Tibial artery (tissue), 4 donors: ENCODE measurements around the gene CATSPER2.
"Not testable (repeated sequence)": the region's sequence is repeated elsewhere in the genome, so short reads cannot be mapped to it uniquely, and the experiment has no call there.

Experiments used
- DNase-seq, 2 donors: peaks; one replicate each; pipeline ENCODE4 v3.0.0-alpha.2; 2019
- H3K27ac ChIP-seq, 2 donors: fragments of 200-600 bp; sonication (generic) in 1 of 2; 1 replicate in 1 of 2; 2 replicates in 1 of 2; pipeline ENCODE4 v1.5.1; 2018 to 2019; ENCODE audit warnings: mild to moderate bottlenecking in 1 of 2
- H3K27me3 ChIP-seq, 2 donors: fragments of 200-600 bp; sonication (generic) in 1 of 2; one replicate each; pipeline versions ENCODE4 v1.5.1 to v1.6.0; 2016 to 2019
- H3K36me3 ChIP-seq, 3 donors: fragments of 200-600 bp; sonication (generic) in 2 of 3; one replicate each; pipeline ENCODE4 v1.5.1; 2016 to 2019; ENCODE audit warnings: mild to moderate bottlenecking in 2 of 3
- H3K4me1 ChIP-seq, 4 donors: fragments of 200-600 bp; sonication (generic) in 2 of 4; 1 replicate in 3 of 4; 2 replicates in 1 of 4; pipeline ENCODE4 v1.5.1; 2016 to 2019
- H3K4me3 ChIP-seq, 2 donors: fragments of 200-600 bp; sonication (generic) in 1 of 2; 1 replicate in 1 of 2; 2 replicates in 1 of 2; pipeline ENCODE4 v1.5.1; 2018 to 2019; ENCODE audit warnings: mild to moderate bottlenecking in 2 of 2
- H3K9me3 ChIP-seq, 3 donors: fragments of 200-600 bp; sonication (generic) in 1 of 3; one replicate each; pipeline ENCODE4 v1.5.1; 2016 to 2019
- intact Hi-C: fragments of 100-400 bp; cut with DNase I; formaldehyde crosslinking; loops from one replicate; pipeline ENCODE4 v1.15.0; 2023; ENCODE audit warnings: low total_unique reads
- TF ChIP-seq, protein P1 (sequence below), 2 experiments: fragments of 200-600 bp in 1 of 2; fragments of 450-650 bp in 1 of 2; IDR thresholded peaks; one replicate each; pipeline ENCODE4 v1.5.1; 2017 to 2019; ENCODE audit warnings: antibody characterized with exemption in 2 of 2, mild to moderate bottlenecking in 1 of 2, moderate library complexity in 1 of 2

CATSPER2 gene

DNA sequence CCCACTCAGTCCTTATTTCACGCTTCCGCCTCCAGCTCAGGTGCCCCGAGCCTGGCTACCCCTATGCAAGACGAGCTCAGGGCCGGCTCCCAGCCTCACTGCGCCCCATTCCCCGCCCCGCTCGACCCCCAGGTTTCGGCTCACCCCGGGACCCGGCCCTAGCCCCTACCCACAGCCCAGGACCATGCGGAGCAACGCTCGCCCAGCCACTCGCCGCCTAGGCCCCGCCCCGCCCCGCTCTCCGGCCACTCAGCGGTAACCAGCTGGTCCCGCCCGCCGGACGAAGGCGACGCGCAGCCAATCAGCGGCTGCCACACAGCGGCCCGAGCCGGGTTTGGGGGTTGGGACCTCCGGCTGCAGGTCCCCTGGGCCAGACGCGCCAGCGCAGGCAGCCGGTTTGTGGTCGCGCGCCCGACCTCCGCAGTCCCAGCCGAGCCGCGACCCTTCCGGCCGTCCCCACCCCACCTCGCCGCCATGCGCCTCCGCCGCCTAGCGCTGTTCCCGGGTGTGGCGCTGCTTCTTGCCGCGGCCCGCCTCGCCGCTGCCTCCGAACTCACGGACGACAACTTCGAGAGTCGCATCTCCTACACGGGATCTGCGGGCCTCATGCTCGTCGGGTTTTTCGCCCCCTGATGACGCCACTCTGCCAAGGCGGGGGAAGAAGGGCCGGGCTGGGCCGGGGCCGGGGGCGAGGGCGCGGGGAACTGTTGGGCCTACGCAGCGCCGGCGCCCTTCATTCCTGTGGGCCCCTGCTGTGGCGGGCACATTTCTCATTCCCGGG lies at the start of gene CATSPER2:
TSS of gene CATSPER2 (minus strand) at position 196 of the 781 bp plus-strand sequence. CDS start 783 bp downstream, outside the sequence.
- DNase-seq: no peak
- Histone ChIP-seq H3K27me3 (no peaks in the 10 kb centered on the region), H3K36me3 (peaks cover 8 to 51% (median 18%) of the 10 kb centered on the region in 3 donors), H3K9me3 (no peaks in the 10 kb centered on the region), H3K27ac (no peak within 1 kb of the TSS), H3K4me3 (no peak within 1 kb of the TSS), H3K4me1 (no peaks in the 10 kb centered on the region)
- intact Hi-C loops: no loop called here
- TF ChIP-seq, protein P1, sequence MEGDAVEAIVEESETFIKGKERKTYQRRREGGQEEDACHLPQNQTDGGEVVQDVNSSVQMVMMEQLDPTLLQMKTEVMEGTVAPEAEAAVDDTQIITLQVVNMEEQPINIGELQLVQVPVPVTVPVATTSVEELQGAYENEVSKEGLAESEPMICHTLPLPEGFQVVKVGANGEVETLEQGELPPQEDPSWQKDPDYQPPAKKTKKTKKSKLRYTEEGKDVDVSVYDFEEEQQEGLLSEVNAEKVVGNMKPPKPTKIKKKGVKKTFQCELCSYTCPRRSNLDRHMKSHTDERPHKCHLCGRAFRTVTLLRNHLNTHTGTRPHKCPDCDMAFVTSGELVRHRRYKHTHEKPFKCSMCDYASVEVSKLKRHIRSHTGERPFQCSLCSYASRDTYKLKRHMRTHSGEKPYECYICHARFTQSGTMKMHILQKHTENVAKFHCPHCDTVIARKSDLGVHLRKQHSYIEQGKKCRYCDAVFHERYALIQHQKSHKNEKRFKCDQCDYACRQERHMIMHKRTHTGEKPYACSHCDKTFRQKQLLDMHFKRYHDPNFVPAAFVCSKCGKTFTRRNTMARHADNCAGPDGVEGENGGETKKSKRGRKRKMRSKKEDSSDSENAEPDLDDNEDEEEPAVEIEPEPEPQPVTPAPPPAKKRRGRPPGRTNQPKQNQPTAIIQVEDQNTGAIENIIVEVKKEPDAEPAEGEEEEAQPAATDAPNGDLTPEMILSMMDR (IDR thresholded peaks at IDR 0.05): no peak

- intact Hi-C loops: not testable (repeated sequence)
Observed at GRCh38 chr15:43693148-43694022, 44.7 kb upstream of the CATSPER2 start, which contains the start of gene CKMT1A. TSS of gene CKMT1A (plus strand) at chr15:43693859. CDS start at chr15:43694051, 192 bp downstream.

DNA sequence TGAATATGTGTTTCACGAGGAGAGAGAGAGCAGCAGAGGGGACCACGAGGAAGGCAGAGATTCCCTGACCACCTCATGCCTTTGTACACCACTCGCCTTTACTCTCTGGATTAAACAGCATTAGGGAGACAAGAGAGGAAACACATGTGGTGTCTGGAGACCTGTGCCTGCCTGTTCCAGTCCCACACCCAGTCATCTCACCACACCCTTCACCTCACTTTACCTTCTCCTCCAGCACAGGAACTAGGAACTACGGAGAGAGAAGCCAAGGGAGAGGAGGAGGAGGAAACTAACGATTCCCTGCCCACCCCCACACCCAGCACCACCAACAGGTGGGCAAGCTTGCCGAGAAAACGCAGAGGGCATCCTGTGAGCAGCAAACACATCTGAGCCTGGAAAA lies 44.0 kb upstream of the CATSPER2 start:
- DNase-seq, H3K9me3 ChIP-seq, H3K4me3 ChIP-seq, H3K36me3 ChIP-seq, H3K27ac ChIP-seq, H3K27me3 ChIP-seq, intact Hi-C loops, H3K4me1 ChIP-seq: not testable (repeated sequence)

More at GRCh38 chr15:43693148-43694022, 44.7 kb upstream of the CATSPER2 start, which contains the start of gene CKMT1A:
- H3K36me3 ChIP-seq, H3K9me3 ChIP-seq, H3K4me1 ChIP-seq, DNase-seq, H3K4me3 ChIP-seq, H3K27ac ChIP-seq, H3K27me3 ChIP-seq: not testable (repeated sequence)

DNA sequence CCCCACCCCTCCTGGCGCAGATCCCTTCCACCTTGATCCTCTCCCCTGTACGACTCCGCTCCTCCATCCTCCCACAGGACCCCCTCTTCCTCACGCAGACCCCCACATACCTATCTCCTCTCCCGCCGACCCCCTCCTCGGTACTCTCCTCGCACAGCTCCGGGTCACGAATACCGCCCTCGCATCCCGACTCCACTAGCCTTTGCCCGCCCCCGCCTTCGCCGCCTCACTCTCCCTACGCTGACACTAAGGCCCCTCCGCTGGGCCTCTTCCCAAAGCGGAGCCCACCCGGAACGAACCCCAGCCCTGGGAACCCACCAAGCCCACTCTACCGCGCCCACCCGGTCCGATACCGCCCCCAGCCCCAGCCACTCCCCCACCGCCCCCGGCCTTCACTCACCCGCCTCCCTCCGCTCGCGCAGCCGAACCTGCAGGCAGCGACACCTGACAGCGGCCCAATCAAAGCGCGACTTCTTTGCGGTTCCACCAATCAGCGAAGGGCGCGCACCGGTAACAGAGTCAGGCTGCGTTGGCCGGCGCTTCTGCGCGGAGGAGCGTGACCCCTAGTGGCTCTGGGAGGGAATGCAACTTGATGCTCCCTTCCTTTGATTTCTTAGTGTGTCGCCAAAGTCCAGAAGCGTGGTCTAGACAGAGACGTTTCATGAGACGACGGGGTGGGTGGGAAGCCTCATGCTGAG lies 41.1 kb upstream of the CATSPER2 start:
- H3K36me3 ChIP-seq, H3K27me3 ChIP-seq, intact Hi-C loops, H3K4me3 ChIP-seq, DNase-seq, H3K27ac ChIP-seq, H3K4me1 ChIP-seq, H3K9me3 ChIP-seq: not testable (repeated sequence)

DNA sequence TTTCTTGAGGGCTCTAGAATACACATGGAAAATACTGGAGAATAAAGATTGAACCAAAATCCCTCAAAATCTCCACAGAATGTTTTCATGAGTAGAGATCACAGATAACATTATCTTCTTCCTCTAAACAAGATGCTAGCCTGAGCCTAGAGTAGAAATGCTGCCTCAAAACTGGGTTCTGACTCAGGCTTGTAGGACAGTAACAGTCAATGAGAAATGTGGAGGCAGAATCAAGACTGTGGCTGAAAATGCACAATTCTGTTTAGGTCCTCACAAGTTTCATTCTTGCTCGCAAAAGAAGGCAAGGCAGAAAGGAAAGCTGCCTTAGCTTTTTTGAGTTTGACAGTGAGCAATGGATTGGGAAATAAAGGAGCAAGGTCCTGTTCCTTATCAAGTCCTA lies 25.5 kb upstream of the CATSPER2 start:
- intact Hi-C loops: not testable (repeated sequence)

GRCh38 chr15:43666177-43666576 lies 17.5 kb upstream of the CATSPER2 start:
- H3K4me1 ChIP-seq, H3K9me3 ChIP-seq, H3K4me3 ChIP-seq, H3K27me3 ChIP-seq, DNase-seq, intact Hi-C loops, H3K36me3 ChIP-seq, H3K27ac ChIP-seq: not testable (repeated sequence)

More for the DNA sequence above, 25.5 kb upstream of the CATSPER2 start:
- not testable (repeated sequence) for DNase-seq, H3K4me3 ChIP-seq, H3K36me3 ChIP-seq, H3K9me3 ChIP-seq, H3K27me3 ChIP-seq, H3K27ac ChIP-seq, H3K4me1 ChIP-seq

DNA sequence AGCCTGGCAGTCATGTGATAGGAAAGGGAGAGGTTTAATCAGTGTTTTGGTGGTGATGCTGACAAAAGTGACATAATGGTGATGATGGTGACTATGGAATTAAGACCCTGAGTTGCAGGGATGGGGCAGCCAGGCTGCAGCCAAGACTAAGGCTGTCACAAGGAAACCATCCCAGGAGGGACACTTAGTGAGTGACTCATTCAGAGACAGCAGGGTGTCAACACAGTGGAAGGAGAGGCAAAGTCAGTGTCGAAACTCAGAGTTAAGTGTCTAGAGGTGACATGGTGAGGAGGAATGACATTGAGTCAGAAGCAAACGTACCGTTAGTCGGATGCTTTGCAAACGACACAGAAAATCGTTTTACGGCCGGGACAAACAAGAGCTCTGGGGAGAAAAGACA lies 14.7 kb upstream of the CATSPER2 start:
- intact Hi-C loops, H3K4me1 ChIP-seq, H3K27ac ChIP-seq, H3K27me3 ChIP-seq, H3K36me3 ChIP-seq, H3K9me3 ChIP-seq, H3K4me3 ChIP-seq, DNase-seq: not testable (repeated sequence)

DNA sequence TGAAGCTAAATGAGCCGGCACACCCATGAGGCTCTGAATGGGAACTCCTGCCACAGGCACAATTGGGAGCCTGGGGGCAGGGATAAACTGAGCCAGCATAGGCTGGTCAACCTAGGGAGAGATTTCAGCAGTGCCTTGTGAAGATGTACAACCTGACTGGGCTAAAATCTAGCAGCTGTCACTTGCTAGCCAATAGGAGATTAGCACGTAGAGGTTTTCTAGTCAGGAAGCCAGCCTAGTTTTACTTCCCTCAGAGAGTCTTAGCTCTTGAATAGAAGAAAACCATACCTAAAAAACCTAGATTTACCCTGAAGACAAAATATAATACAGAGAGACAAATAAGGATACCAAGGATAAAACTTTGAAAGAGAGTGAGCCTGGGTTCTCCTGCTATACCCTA lies 13.6 kb upstream of the CATSPER2 start:
- H3K36me3 ChIP-seq, H3K4me3 ChIP-seq, DNase-seq, intact Hi-C loops, H3K9me3 ChIP-seq, H3K27ac ChIP-seq, H3K27me3 ChIP-seq, H3K4me1 ChIP-seq: not testable (repeated sequence)

- DNase-seq, H3K27me3 ChIP-seq, H3K9me3 ChIP-seq, H3K36me3 ChIP-seq, H3K4me3 ChIP-seq, H3K4me1 ChIP-seq, intact Hi-C loops, H3K27ac ChIP-seq: not testable (repeated sequence)
Observed at GRCh38 chr15:43659727-43660126, 11.1 kb upstream of the CATSPER2 start.

GRCh38 chr15:43649430-43649926 lies 834 bp upstream of the CATSPER2 start:
- H3K27me3 ChIP-seq, H3K4me3 ChIP-seq, H3K9me3 ChIP-seq, H3K4me1 ChIP-seq, H3K27ac ChIP-seq, intact Hi-C loops, DNase-seq: not testable (repeated sequence)
- H3K36me3 ChIP-seq: peaks cover 8 to 51% (median 18%) of the 10 kb centered on the region in 3 donors

GRCh38 chr15:43638464-43639204 lies 10.0 kb downstream of the CATSPER2 start:
- H3K4me1 ChIP-seq, H3K9me3 ChIP-seq, H3K4me3 ChIP-seq, intact Hi-C loops, H3K27ac ChIP-seq, H3K36me3 ChIP-seq, DNase-seq, H3K27me3 ChIP-seq: not testable (repeated sequence)

- intact Hi-C loops, DNase-seq, H3K9me3 ChIP-seq, H3K4me3 ChIP-seq, H3K4me1 ChIP-seq, H3K36me3 ChIP-seq, H3K27ac ChIP-seq, H3K27me3 ChIP-seq: not testable (repeated sequence)
Observed at GRCh38 chr15:43626937-43627336, 21.7 kb downstream of the CATSPER2 start.
